Activated CD4-positive, alpha-beta memory T cell treated with anti-CD3 and anti-CD28 coated beads for 36 hours (primary cell): ENCODE results near the gene XRN1. TPM values are rescaled to one million over a fixed set of nuclear protein-coding genes. Genes with fewer than 3 reads are reported as not detected.

Source experiments
- total RNA-seq, 2 experiments: library from RNA; stranded (reverse); gene quantifications; one replicate each; pipeline ENCODE4 v1.2.3, GENCODE V29; 2021

The XRN1 gene
- total RNA-seq, 2 experiments from 2014 or later: 58.4 to 67.8 TPM

Other genes starting within 250 kb of the XRN1 start
- 10 to 100 TPM; 11.6 to 13.5 TPM for gene GK5, start 222.5 kb downstream of the XRN1 start, total RNA-seq
- gene ATR, start 130.7 kb upstream of the XRN1 start, total RNA-seq: 10 to 100 TPM; 41.6 to 42.3 TPM
- gene PLS1, start 148.4 kb upstream of the XRN1 start, total RNA-seq: 1 to 10 TPM; 4.5 to 5.7 TPM